ENCODE results near the gene DDX1.

DNA sequence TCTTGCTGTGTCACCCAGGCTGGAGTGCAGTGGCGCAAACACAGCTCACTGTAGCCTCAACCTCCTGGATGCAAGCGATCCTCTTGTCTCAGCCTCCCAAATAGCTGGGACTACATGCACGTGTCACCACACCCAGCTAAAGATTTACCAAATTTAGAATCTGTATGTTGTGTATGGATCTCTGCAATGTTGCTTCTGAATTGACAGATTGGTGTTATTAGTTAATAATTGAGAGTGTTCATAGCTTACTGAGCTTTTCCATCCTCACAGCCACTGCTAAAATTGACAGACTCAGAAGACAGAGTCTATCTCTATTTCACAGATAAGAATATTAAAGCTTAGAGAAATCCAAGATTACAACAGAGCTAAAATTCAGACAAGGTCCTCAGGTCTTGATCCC lies 26.3 kb upstream of the DDX1 start:
- TF ChIP-seq POLR2AphosphoS5 (IDR thresholded peaks at IDR 0.05; ENCODE audit: low read depth, low read length) (no peak), SIN3A (IDR thresholded peaks at IDR 0.05; ENCODE audit: borderline replicate concordance, insufficient read depth, low read length) (no peak), TAF1 (IDR thresholded peaks at IDR 0.05; ENCODE audit: borderline replicate concordance, insufficient read depth, low read length) (no peak)

All from PFSK-1 (cell line).